Tibial artery (tissue), 4 donors: ENCODE data around the gene MAMSTR.

Source experiments
- DNase-seq, 2 donors: peaks; one replicate each; pipeline ENCODE4 v3.0.0-alpha.2; 2019
- H3K27ac ChIP-seq, 2 donors: fragments of 200-600 bp; sonication (generic) in 1 of 2; 1 replicate in 1 of 2; 2 replicates in 1 of 2; pipeline ENCODE4 v1.5.1; 2018 to 2019; ENCODE audit warnings: mild to moderate bottlenecking in 1 of 2
- H3K27me3 ChIP-seq, 2 donors: fragments of 200-600 bp; sonication (generic) in 1 of 2; one replicate each; pipeline versions ENCODE4 v1.5.1 to v1.6.0; 2016 to 2019
- H3K36me3 ChIP-seq, 3 donors: fragments of 200-600 bp; sonication (generic) in 2 of 3; one replicate each; pipeline ENCODE4 v1.5.1; 2016 to 2019; ENCODE audit warnings: mild to moderate bottlenecking in 2 of 3
- H3K4me1 ChIP-seq, 4 donors: fragments of 200-600 bp; sonication (generic) in 2 of 4; 1 replicate in 3 of 4; 2 replicates in 1 of 4; pipeline ENCODE4 v1.5.1; 2016 to 2019
- H3K4me3 ChIP-seq, 2 donors: fragments of 200-600 bp; sonication (generic) in 1 of 2; 1 replicate in 1 of 2; 2 replicates in 1 of 2; pipeline ENCODE4 v1.5.1; 2018 to 2019; ENCODE audit warnings: mild to moderate bottlenecking in 2 of 2
- H3K9me3 ChIP-seq, 3 donors: fragments of 200-600 bp; sonication (generic) in 1 of 3; one replicate each; pipeline ENCODE4 v1.5.1; 2016 to 2019
- intact Hi-C: fragments of 100-400 bp; cut with DNase I; formaldehyde crosslinking; loops from one replicate; pipeline ENCODE4 v1.15.0; 2023; ENCODE audit warnings: low total_unique reads
- TF ChIP-seq, protein P1 (sequence below), 2 experiments: fragments of 200-600 bp in 1 of 2; fragments of 450-650 bp in 1 of 2; IDR thresholded peaks; one replicate each; pipeline ENCODE4 v1.5.1; 2017 to 2019; ENCODE audit warnings: antibody characterized with exemption in 2 of 2, mild to moderate bottlenecking in 1 of 2, moderate library complexity in 1 of 2

Gene MAMSTR

DNA sequence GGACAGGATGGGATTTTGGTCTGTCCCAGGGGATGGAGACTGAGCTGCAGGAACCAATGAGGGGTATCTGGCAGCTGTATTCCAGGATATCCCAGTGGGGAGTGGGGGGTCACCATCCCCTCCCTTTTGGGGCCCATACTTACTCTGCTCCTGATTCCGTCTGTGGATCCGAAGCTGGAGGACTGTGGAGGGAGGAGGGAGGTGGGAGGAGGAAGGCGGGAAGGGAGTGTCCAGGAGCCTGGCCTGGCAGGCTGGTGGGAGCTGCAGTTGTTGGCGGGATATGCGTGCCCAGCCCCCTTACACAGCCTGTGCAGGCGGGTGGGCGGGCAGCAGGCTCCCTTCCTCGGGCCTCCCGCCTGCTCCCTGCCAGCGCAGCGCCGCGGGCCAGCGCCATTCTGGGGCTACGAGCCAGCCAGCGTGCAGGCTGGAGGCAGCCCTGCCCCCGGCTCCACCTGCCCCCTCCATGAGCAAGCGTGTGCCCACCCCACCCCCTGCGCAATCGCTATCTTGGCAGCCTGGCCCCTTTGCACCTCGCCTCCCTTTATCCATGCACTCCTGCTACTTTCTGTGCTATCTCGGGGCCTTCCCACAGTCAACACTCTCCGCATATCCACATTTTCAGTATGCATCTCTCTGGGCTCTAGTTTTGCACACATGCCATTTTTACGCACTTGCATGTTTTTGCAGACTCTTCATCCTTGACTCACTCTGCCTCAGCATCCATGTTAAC is 2.8 kb downstream of the MAMSTR start:
- H3K27me3 ChIP-seq, result no peaks in the 10 kb centered on the region
- no peaks in the 10 kb centered on the region for H3K9me3 ChIP-seq
- intact Hi-C loops, result no loop called here
- H3K4me1 ChIP-seq, result peaks cover 4 to 61% (median 50%) of the 10 kb centered on the region in 4 donors
- TF ChIP-seq, protein P1, sequence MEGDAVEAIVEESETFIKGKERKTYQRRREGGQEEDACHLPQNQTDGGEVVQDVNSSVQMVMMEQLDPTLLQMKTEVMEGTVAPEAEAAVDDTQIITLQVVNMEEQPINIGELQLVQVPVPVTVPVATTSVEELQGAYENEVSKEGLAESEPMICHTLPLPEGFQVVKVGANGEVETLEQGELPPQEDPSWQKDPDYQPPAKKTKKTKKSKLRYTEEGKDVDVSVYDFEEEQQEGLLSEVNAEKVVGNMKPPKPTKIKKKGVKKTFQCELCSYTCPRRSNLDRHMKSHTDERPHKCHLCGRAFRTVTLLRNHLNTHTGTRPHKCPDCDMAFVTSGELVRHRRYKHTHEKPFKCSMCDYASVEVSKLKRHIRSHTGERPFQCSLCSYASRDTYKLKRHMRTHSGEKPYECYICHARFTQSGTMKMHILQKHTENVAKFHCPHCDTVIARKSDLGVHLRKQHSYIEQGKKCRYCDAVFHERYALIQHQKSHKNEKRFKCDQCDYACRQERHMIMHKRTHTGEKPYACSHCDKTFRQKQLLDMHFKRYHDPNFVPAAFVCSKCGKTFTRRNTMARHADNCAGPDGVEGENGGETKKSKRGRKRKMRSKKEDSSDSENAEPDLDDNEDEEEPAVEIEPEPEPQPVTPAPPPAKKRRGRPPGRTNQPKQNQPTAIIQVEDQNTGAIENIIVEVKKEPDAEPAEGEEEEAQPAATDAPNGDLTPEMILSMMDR (IDR thresholded peaks at IDR 0.05), result no peak
- H3K36me3 ChIP-seq, result no peaks in the 10 kb centered on the region
- peak overlapping the region; percentile 74 to 82 for H3K27ac ChIP-seq
- H3K4me3 ChIP-seq, result peak overlapping the region; percentile 19 to 49
- peak in 1 of 2 donors; percentile 83 for DNase-seq

DNA sequence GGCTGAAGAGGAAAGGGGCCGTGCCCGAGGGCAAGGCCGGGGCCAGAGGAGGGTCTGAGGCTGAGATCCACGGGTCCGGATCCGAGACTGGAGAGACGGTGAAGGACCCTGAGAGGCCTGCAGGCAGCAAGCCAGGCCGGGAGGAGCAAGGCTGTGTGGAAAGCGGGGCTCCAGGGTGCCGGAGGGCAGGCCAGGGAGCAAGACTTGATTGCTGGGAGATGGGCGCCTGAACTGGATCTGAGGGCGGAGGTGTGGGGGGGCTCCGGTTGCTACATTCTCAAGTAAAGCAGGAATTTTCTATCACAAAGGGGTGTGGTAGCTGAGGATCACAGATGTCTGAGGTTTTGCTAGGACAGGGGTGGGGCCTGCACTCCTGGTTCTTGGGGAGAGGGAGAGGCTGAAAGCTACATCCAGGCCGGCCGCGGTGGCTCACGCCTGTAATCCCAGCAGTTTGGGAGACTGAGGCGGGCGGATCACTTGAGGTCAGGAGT is 3.8 kb downstream of the MAMSTR start:
- H3K4me1 ChIP-seq, result peaks cover 4 to 61% (median 49%) of the 10 kb centered on the region in 4 donors
- no peak for DNase-seq
- no peaks in the 10 kb centered on the region for H3K9me3 ChIP-seq
- TF ChIP-seq, protein P1 (IDR thresholded peaks at IDR 0.05), result no peak
- no peaks in the 10 kb centered on the region for H3K36me3 ChIP-seq
- intact Hi-C loops, result no loop called here
- H3K4me3 ChIP-seq, result peak overlapping the region in 1 of 2 donors; percentile 73
- peak overlapping the region; percentile 74 to 82 for H3K27ac ChIP-seq
- H3K27me3 ChIP-seq, result no peaks in the 10 kb centered on the region

DNA sequence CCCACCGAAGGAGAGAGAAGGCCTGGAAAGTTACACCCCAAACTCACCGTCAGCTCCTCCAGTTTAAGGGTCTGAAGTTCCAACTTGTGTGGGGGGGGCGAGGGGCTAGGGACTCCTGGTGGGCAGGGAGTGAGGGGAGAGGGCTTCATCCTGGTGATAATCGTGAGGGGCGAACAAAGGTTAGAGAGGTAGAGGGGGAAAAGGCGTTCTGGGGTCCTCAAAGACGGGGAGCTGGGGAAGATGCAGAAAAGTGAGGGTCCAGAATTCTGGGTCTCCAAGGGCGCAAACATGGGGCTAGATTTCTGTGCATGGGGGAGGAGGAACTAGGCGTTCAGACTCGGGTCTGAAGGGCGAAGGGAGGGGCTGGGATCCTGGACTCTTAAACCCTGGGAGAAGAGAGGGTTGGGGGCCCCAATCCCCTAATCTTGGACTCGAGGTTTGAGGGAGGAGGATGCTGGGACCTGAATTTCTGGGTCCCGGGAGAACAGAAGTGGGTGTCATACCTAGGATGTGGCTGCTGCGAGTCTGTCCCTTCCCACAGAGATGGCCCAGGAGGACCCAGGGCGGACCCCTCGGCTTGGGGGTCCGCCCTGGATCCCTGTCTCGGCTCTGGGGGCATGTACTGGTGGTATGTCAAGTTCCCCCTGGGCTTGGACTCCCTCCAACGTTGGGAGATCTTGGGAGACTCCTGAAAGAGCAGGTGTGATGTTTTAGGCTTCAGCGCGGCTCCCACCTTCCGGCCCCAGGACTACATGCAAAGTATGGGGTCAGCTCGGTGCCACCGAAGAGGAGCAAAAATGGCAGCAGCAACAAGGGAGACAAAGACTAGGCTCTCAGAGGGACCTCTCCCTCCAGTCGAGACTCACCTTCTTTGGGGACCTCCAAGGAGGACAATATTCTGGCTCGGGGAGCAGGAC is 4.5 kb downstream of the MAMSTR start:
- no peaks in the 10 kb centered on the region for H3K27me3 ChIP-seq
- no peak for DNase-seq
- peak overlapping the region; percentile 57 to 73 for H3K4me3 ChIP-seq
- H3K27ac ChIP-seq, result peak overlapping the region; percentile 74 to 82
- H3K36me3 ChIP-seq, result no peaks in the 10 kb centered on the region
- intact Hi-C loops, result no loop called here
- peaks cover 4 to 56% (median 47%) of the 10 kb centered on the region in 4 donors for H3K4me1 ChIP-seq
- no peaks in the 10 kb centered on the region for H3K9me3 ChIP-seq
- TF ChIP-seq, protein P1 (IDR thresholded peaks at IDR 0.05), result no peak

DNA sequence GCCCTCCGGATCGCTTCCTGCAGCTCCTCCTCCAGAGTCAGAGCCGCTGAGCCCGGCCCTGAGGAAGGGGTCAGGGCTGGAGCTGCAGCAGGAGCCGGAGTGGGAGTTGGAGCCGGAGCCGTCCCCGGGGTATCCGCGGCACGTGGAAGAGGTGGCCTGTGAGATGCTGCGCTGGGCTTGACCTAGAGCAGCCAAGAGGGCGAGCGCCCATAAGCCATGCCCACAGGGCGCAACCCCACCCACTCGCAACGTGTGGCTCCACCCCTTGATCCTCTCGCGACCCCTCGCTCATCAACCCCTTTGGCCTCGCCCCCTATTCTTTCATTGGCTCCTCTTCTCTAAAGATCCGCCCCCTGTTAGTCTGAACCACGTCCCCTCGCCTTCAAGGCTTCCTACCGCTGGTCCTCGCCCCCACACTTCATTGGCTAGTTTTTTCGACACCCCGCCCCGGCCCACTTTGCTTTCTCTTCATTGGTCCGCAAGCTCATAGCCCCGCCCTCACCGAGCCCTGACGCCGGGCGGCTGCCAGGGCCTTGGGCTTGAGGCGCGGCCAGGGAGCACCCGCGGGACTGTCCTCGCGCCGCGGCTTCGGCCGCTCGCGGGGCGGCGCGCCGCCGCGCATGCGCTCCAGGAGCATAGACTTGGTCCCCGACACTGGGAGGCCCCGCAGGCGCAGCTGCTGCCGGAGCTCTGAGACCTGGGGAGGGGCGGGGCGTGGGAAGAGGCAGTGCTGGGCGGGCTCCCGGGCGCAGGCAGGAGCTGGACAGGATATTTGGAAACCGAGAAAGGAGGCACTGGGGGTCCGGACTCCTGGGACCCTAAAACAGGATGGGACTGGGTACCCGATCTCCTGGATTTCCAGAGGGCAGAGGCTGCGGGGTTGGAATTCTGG is 5.4 kb downstream of the MAMSTR start:
- peak overlapping the region; percentile 57 to 73 for H3K4me3 ChIP-seq
- intact Hi-C loops, result no loop called here
- peak overlapping the region; percentile 74 to 82 for H3K27ac ChIP-seq
- TF ChIP-seq, protein P1 (IDR thresholded peaks at IDR 0.05), result no peak
- peaks cover 4 to 47% (median 41%) of the 10 kb centered on the region in 4 donors for H3K4me1 ChIP-seq
- DNase-seq, result peak; percentile 99 to 100
- H3K36me3 ChIP-seq, result no peaks in the 10 kb centered on the region
- no peaks in the 10 kb centered on the region for H3K27me3 ChIP-seq
- no peaks in the 10 kb centered on the region for H3K9me3 ChIP-seq
